Fibroblast of lung (primary cell): Measurements from ENCODE around the gene MED15.

ENCODE experiments used
- EZH2 ChIP-seq: IDR thresholded peaks from 2 replicates; pipeline ENCODE4 v1.5.1; 2012; ENCODE audit warnings: low read length, control low read depth, mild to moderate bottlenecking; ENCODE audit errors: missing control alignments
- TF ChIP-seq, protein P1 (sequence below), 2 donors: IDR thresholded peaks in 1 of 2; conservative IDR thresholded peaks in 1 of 2; 1 replicate in 1 of 2; 2 replicates in 1 of 2; pipeline ENCODE4 v1.5.1; 2011 to 2012; ENCODE audit warnings: low read length in 2 of 2, control low read depth in 1 of 2, inconsistent platforms in 1 of 2, low read depth in 1 of 2, mild to moderate bottlenecking in 1 of 2

DNA sequence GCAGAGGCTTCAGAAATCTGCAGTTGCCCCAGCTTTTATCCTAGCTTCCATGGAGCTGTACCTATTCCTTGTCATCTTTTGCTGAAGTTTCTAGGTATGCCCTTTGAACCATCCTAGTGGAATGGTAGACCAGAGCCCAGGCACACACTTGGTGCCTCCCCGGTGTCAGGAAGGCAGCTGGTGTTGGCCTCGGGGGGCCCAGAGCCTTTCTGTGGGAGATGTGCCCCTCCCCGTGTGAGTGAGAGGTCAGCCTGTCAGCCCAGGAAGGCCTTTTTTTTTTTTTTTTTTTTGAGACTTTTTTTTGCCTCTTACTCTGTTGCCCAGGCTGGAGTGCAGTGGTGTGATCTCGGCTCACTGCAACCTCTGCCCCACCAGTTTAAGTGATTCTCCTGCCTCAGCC lies 58.4 kb downstream of the MED15 start:
- TF ChIP-seq, protein P1, sequence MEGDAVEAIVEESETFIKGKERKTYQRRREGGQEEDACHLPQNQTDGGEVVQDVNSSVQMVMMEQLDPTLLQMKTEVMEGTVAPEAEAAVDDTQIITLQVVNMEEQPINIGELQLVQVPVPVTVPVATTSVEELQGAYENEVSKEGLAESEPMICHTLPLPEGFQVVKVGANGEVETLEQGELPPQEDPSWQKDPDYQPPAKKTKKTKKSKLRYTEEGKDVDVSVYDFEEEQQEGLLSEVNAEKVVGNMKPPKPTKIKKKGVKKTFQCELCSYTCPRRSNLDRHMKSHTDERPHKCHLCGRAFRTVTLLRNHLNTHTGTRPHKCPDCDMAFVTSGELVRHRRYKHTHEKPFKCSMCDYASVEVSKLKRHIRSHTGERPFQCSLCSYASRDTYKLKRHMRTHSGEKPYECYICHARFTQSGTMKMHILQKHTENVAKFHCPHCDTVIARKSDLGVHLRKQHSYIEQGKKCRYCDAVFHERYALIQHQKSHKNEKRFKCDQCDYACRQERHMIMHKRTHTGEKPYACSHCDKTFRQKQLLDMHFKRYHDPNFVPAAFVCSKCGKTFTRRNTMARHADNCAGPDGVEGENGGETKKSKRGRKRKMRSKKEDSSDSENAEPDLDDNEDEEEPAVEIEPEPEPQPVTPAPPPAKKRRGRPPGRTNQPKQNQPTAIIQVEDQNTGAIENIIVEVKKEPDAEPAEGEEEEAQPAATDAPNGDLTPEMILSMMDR (conservative IDR thresholded peaks at IDR 0.05 in 1 of 2, IDR thresholded peaks at IDR 0.05 in 1 of 2; ENCODE audit: low read depth in 1 of 2, low read length in 2 of 2), result no peak
- TF ChIP-seq EZH2, result no peak
